Hepatocyte (in vitro differentiated cells): ENCODE results near the gene PRTG.

ENCODE experiments used
- CTCF ChIP-seq: fragments of 200-600 bp; sonication (generic); IDR thresholded peaks from 2 replicates; pipeline ENCODE4 v1.5.1; 2016; ENCODE audit warnings: antibody characterized with exemption, mild to moderate bottlenecking; ENCODE audit not compliant: poor library complexity
- EZH2 ChIP-seq: fragments of 200-600 bp; sonication (generic); IDR thresholded peaks from 2 replicates; pipeline ENCODE4 v1.6.1; 2016; ENCODE audit warnings: antibody characterized with exemption, mild to moderate bottlenecking, borderline replicate concordance

DNA sequence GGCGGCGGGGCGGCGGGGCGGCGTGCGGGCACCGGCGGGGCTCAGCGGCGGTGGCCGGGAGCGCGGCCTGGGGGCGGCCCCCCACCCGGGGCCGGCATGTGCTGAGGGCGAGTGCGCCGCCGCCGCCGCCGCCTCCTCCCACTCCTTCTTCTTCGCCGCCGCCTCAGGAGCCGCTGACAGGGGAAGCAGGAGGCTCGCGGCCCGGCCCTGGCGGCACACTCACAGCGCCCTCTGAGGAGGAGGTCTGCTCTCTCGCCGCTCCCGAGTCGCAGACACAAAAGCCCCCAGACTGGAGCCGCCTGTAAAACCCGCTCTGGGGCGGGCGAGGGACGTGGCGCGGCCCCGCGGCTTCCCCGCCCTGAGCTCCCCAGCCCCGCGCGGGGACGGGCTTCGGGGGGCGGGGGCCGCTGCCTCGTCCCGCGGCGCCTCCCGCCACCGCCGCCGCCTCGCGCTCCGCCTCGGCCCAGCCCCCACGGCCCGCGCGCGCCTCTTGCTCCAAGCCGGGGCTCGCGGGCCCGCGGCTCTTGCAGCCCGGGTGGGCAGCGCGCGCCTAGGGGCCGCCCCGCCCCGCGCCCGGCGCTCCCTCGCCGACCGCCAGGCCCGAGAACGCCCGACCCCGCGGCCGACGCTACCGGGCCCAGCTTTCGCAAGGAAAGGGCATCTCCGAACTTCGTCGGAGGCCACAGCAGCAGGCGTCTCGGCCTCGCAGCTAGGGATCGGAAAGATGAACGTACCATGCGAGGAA lies 154.7 kb downstream of the PRTG start, which contains the start of gene PYGO1:
- TF ChIP-seq CTCF, result peak; percentile 11
- no peak for TF ChIP-seq EZH2
